Measurements from ENCODE around the gene MMP17.
"Not testable (repeated sequence)": the region's sequence is repeated elsewhere in the genome, so short reads cannot be mapped to it uniquely, and the experiment has no call there.

MMP17 gene

GRCh38 chr12:131865180-131865875 is 37.1 kb downstream of the MMP17 start:
- peak; percentile 15 for DNase-seq (ENCODE audit: low read depth)

- no peak for DNase-seq (ENCODE audit: low read depth)
Observed at GRCh38 chr12:131867471-131867870, 39.3 kb downstream of the MMP17 start.

GRCh38 chr12:131867891-131868675 is 39.9 kb downstream of the MMP17 start:
- no peak for DNase-seq (ENCODE audit: low read depth)

GRCh38 chr12:131869871-131870418 is 41.8 kb downstream of the MMP17 start:
- DNase-seq (ENCODE audit: low read depth): peak; percentile 70

- no peak for DNase-seq (ENCODE audit: low read depth)
Observed at GRCh38 chr12:131871677-131872076, 43.5 kb downstream of the MMP17 start.

GRCh38 chr12:131872154-131873051 is 44.2 kb downstream of the MMP17 start:
- peak; percentile 68 for DNase-seq (ENCODE audit: low read depth)

GRCh38 chr12:131873293-131873692 is 45.1 kb downstream of the MMP17 start:
- DNase-seq (ENCODE audit: low read depth): no peak

GRCh38 chr12:131874972-131875371 is 46.8 kb downstream of the MMP17 start:
- DNase-seq (ENCODE audit: low read depth): not testable (repeated sequence)

GRCh38 chr12:131877216-131877615 is 49.0 kb downstream of the MMP17 start:
- not testable (repeated sequence) for DNase-seq (ENCODE audit: low read depth)

- not testable (repeated sequence) for DNase-seq (ENCODE audit: low read depth)
Observed at GRCh38 chr12:131878436-131878835, 50.2 kb downstream of the MMP17 start.

- no peak for DNase-seq (ENCODE audit: low read depth)
Observed at GRCh38 chr12:131882804-131883520, 54.8 kb downstream of the MMP17 start.

- no peak for DNase-seq (ENCODE audit: low read depth)
Observed at GRCh38 chr12:131883521-131883900, 55.3 kb downstream of the MMP17 start.

GRCh38 chr12:131885076-131885475 is 56.9 kb downstream of the MMP17 start:
- not testable (repeated sequence) for DNase-seq (ENCODE audit: low read depth)

- no peak for DNase-seq (ENCODE audit: low read depth)
Observed at GRCh38 chr12:131885543-131886057, 57.4 kb downstream of the MMP17 start.

GRCh38 chr12:131891722-131892121 is 63.5 kb downstream of the MMP17 start:
- DNase-seq (ENCODE audit: low read depth): not testable (repeated sequence)

GRCh38 chr12:131892711-131893604 is 64.8 kb downstream of the MMP17 start:
- no peak for DNase-seq (ENCODE audit: low read depth)

- DNase-seq (ENCODE audit: low read depth): no peak
Observed at GRCh38 chr12:131893605-131894312, 65.6 kb downstream of the MMP17 start.

GRCh38 chr12:131894313-131894860 is 66.2 kb downstream of the MMP17 start, which contains the start of gene ULK1:
Gene ULK1 (plus strand): TSS chr12:131894622. CDS start chr12:131895002, 380 bp downstream.
- DNase-seq (ENCODE audit: low read depth): peak; percentile 80

All from iris pigment epithelial cell (primary cell).